NCI-H1105 treated with DMSO at 0.1 percent for 48 hours (cell line): ENCODE data around the gene KDM5C.

Source experiments
- DNase-seq: peaks from one replicate; lab custom pipeline; 2025; lab: John Stamatoyannopoulos, UW

KDM5C gene

GRCh38 chrX:53250556-53250955 lies 25.5 kb upstream of the KDM5C start:
- no peak for DNase-seq

- DNase-seq: no peak
Measured at GRCh38 chrX:53249408-53250042, 24.5 kb upstream of the KDM5C start.

GRCh38 chrX:53247928-53248327 lies 22.9 kb upstream of the KDM5C start:
- no peak for DNase-seq

GRCh38 chrX:53246231-53246630 lies 21.2 kb upstream of the KDM5C start:
- DNase-seq: no peak

- DNase-seq: no peak
Measured at GRCh38 chrX:53244610-53245009, 19.6 kb upstream of the KDM5C start.

- DNase-seq: no peak
Measured at GRCh38 chrX:53242310-53242709, 17.3 kb upstream of the KDM5C start.

- DNase-seq: no peak
Measured at GRCh38 chrX:53241558-53241957, 16.6 kb upstream of the KDM5C start.

- DNase-seq: no peak
Measured at GRCh38 chrX:53239474-53239873, 14.5 kb upstream of the KDM5C start.

- no peak for DNase-seq
Measured at GRCh38 chrX:53237056-53237455, 12.0 kb upstream of the KDM5C start.

- DNase-seq: no peak
Measured at GRCh38 chrX:53236025-53236679, 11.1 kb upstream of the KDM5C start.

- no peak for DNase-seq
Measured at GRCh38 chrX:53235566-53235965, 10.6 kb upstream of the KDM5C start.

- no peak for DNase-seq
Measured at GRCh38 chrX:53234484-53234883, 9.5 kb upstream of the KDM5C start.

GRCh38 chrX:53233536-53233935 lies 8.5 kb upstream of the KDM5C start:
- no peak for DNase-seq

- DNase-seq: no peak
Measured at GRCh38 chrX:53230116-53230515, 5.1 kb upstream of the KDM5C start.

GRCh38 chrX:53227224-53227765 lies 2.3 kb upstream of the KDM5C start:
- no peak for DNase-seq

GRCh38 chrX:53223955-53224859 lies 800 bp downstream of the KDM5C start:
- no peak for DNase-seq

GRCh38 chrX:53223068-53223693 lies 1.8 kb downstream of the KDM5C start:
- DNase-seq: no peak

- DNase-seq: no peak
Measured at GRCh38 chrX:53211391-53211978, 13.5 kb downstream of the KDM5C start.

GRCh38 chrX:53196678-53197077 lies 28.3 kb downstream of the KDM5C start:
- DNase-seq: no peak

- no peak for DNase-seq
Measured at GRCh38 chrX:53195401-53195800, 29.6 kb downstream of the KDM5C start.

- no peak for DNase-seq
Measured at GRCh38 chrX:53194308-53194707, 30.7 kb downstream of the KDM5C start.

- no peak for DNase-seq
Measured at GRCh38 chrX:53193093-53193492, 31.9 kb downstream of the KDM5C start.
